Dermis microvascular lymphatic vessel endothelial cell (primary cell): Measurements from ENCODE around the gene ROR1. TPM values are rescaled to one million over a fixed set of nuclear protein-coding genes. Genes with fewer than 3 reads are reported as not detected.

ENCODE experiments used
- DNase-seq, 2 donors: peaks; one replicate each; pipeline versions ENCODE4 v3.0.0 to v3.0.0-alpha.2; 2010; ENCODE audit warnings: low read depth in 2 of 2
- total RNA-seq: library from RNA; depleted of rRNA; stranded (reverse); fragments of >200 nt; gene quantifications from 2 replicates; pipeline ENCODE4 v1.2.1, GENCODE V29; 2014

The ROR1 gene
- total RNA-seq, 1 donor from 2014 or later, result 0.26 TPM

DNA sequence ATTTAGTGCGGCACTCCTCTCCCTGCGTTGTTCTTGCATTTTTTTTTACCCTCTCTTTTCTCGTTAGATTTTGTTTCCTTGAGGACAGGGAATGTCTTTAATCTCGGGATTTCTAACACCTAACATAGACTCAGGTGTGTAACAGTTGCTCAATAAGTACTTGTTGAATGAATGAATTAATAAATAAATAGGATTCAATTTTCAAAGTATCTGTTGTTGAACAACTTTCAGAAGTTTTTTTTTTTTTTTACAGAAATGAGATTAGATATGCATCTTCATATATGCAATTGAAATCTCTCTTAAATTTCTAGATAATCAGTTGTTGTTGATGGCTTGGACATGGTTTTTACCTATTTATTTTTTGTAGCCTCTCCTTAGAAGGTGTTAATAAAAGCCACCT lies 83.1 kb downstream of the ROR1 start:
- DNase-seq, result no peak

DNA sequence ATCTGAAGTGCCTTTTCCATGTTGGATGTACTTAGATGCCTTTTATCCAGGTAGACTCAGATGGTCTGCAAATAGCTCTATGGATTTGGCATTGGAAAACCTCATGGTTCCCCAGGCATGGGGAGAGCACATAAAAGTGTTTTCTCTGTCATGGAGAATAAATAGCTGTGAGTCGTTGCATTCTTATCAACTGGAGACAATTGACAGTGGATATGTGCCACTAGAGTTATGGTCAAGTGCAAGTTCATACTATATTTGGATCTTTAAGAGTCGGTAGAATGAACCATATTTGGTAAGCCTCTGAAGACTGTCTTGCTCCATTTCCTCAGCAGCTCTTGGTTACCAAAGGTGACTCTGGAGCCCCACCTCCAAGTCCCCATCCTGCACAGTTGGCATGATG lies 83.7 kb downstream of the ROR1 start:
- no peak for DNase-seq

DNA sequence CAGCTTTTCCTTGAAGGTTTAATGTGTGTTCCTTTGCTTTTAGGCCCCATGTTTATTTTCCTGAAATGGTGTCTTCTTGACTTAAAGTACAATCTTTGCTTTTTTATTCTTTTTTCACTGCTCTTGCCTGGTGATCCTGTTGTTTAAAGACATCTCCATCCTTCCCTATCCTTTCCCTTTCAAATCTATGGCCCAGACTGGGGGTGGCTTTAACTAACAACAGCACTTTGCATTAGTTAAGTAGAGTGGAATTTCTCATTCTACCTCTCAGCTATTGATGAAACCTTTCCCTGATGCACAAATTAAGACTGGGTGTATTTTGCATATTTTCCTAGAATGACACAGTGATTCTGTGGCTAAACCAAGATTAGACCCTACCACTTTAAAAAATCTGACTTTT lies 84.3 kb downstream of the ROR1 start:
- no peak for DNase-seq

DNA sequence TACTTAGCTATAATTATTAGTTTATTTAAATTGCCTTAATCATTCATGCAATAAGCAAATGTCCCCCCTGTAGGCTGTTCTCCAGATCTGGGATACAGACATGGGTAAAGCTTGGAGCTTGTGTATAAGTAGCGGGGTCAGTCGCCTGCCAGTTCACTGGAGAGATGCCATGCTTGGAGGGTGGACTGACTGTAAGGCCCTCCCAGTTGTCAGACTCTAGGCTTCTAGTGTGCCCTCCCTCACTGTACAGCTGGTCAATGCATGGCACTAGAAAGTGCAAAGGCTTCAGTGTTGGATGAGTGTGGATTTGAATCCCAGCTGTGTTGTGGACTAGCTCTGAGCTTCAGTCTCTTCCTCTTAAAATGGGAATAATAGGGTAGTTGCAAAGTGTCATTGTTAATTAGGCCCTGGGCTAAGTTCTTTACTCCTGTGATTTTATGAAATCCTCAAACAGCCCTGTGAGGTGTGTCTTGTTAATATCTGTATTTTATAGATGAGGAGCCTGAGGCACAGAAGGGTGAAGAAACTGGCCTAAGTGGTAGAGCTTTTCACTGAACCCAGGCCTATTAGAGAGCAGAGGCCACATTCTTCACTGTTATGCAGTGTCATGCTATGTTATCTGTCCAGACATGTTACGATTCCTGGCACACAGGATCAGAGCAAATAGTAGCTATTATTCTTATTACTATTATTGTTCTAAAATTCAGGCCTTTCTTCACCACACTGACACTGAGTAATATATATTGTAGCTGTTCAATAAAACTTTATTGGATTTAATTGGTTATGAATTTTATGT lies 85.9 kb downstream of the ROR1 start:
- DNase-seq, result no peak

DNA sequence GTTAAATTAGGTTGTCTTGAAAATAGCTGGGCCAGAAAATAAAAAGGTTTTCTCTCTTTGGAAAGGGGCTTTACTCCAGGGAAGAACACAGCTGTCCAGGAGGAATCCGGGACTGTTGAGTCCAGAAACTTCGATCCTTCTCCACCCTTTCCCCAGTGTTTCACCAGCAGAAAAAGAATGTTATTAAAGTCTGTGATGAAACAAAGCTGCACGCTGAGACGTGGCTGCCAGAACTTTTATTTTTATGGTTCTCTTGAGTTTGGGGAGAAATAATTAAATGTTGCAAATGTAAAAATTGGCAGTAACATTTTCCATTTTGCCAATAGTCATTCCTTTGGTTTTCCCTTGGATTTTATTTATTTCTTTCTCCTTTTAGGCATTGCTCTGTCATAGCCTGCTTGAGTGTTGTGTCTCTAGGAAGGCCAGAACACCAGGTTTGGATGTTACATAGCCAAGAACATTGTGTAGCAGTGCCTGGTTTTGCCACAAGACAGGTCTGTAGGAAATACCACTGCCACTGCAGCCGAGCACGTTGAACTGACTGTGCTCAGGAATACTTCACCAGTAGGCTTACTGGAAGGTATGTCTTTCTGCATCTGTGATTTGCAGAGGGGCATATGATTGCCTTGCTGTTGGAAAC lies 87.4 kb downstream of the ROR1 start:
- DNase-seq, result no peak

DNA sequence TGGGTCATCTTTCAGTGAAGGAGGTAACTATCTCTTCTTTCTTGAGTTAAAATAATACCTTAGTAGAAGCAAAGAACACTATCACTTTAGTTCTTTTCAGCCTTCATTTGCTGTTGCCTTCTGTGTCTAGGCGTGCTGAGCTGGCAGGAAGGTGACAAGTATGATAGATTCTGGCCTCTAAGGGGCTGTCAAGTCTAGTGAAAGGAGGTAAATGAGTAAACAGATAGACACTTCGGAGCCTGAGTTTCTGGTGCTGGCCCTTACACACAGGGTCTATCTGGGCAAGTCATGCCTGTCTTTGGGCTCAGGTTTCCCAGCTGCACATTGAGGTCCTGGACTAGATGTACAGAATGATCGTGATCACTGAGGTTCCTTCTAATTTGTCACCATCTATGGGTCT lies 89.3 kb downstream of the ROR1 start:
- no peak for DNase-seq

DNA sequence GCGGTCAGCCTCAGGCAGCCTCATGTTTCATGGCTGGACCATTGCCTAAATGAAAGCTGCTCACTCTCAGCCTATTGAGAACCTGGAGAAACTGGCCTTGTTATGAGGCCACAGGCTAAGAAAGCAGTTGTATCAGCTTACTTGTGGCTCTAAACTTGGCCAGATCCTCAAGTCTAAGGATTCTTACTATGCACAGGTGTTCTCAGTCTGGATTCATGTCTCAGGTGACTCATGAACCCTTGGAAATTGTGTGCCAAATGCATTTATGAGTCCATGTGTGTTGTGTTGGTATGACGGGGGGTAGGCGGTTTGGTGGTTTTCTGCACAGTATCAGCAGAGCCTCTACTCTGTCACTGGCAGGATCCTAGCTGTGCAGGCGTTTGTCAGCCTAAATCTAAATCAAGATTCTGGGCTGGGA lies 90.4 kb downstream of the ROR1 start:
- DNase-seq, result no peak

DNA sequence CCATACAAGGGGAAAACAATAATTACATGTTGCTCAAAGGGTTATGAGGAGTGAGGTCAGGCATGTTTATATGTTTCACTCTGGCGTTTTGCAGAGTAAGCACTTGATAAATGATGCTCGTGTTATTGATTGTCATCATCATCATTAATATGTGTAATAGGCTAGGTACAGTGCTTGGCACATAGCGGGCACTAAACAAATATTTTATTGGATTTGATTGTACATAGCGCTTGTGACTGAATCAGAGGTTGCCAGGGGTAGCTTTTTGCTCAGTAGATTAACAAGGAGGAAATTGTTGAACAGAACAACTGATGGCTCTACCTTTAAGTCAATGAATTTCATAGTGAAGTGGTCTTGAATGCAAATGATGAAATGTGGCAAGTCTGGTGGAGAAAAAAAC lies 91.7 kb downstream of the ROR1 start:
- no peak for DNase-seq

DNA sequence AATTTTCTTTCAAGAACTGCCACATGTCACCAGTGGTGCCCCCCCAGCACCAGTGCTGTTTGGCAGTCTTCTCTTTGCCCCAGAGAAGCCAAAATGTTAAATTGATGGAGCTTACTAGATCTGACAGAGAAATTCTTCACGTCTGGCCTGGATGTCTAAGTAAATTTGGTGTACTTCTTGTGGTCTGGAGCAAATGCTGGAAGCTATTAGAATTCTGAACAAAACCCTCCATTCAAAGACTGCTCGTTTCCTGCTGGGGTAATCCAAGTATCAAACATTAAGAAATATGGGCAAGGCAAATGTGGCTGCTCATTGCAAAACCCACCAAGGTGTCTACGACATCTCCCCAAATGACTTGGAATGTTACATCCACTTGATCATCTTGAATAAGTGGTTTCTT lies 92.3 kb downstream of the ROR1 start:
- DNase-seq, result no peak

DNA sequence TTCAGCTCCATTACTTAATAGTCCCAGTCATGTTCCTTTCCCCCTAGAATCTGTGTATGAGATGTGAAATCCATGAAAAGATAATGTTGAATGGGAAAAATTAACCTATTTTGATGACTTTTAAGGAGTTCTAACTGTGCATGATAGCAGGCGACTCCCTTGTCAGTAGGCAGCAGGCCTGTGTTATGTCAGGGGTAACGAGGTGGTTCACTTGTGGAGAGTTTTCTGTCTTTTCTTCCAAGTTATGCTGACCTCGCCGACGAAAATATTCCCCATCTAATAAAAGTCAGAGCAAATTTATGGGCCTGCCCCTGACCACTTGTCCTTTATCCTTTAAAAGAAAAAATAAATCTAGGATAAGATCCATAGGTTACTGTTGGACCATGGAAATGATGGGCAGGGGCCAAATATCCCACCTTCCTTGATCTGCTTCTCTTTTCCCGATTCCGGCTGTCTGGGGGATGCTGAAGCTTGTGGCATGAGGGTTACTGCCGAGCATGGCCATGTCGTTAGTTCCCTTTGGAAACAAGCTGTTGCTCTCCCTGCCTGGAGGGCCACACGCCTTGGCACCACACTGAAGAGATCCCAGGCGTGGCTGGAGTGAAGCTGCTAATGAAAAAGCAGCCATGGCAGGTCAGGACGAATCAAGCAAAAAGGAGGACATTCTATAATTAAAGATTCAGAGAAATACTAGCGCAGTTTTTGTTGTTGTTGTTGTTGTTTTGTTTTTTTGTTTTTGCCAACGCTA lies 93.8 kb downstream of the ROR1 start:
- DNase-seq, result no peak

DNA sequence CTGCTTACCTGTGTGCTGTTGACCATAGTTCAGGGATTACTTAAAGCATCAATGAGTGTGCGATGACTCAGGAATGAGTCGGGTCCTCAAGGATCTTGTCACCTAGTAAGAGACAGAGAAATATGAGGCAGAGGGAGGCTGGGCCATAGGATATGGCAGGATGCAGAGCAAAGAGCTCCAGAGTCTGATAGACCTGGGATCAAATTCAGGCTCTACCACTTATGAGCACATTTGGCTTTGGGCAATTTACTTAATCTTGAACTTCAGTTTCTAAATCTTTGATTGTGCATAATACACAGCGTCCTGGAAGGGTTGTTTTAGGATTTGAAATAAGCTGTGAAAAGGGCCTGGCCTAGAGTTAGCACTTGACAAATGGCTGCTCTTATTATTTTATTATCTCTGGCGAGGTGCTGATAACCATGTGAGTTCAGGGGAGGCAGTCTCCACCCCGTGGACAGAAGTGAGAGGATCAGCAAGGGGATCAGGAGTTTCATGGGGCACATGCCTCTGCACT lies 94.5 kb downstream of the ROR1 start:
- peak in 1 of 2 donors; percentile 30 for DNase-seq

DNA sequence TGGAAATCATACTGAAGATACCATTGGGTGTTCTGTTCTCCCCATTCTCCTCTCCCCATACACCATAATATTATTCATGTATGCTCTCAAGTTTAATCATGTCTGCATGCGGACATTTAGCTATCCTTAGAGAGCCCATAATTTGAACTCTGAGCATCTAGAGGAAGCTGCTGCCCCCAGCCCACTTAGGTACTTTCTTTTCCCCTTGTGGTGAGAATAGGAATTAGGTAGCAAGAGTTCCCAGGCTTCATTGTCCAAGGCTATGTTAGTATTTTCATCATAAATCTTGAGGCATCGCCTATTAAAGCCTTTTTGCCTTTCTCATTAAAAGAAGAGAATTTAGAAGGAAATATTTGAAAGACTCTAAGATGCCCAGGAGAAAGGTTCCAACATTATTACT lies 96.3 kb downstream of the ROR1 start:
- no peak for DNase-seq

DNA sequence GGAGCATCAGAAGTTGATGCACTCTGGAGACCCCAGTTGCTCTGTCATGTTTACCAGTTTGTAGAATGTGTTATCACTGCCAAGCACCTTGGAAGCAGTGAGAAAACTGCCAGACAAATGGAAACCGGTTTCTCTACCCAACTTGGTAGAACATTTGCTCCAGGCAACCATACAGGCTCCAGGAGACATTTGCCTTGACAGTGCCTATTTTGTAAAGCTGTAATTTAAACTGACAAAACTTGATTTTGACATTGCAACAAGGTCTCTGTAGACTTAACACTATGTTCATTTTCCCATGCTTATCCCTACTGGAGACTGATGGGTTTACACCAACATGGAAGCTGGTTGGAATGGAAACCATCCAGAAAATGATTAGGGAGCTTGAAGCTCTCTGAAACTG lies 97.6 kb downstream of the ROR1 start:
- no peak for DNase-seq

DNA sequence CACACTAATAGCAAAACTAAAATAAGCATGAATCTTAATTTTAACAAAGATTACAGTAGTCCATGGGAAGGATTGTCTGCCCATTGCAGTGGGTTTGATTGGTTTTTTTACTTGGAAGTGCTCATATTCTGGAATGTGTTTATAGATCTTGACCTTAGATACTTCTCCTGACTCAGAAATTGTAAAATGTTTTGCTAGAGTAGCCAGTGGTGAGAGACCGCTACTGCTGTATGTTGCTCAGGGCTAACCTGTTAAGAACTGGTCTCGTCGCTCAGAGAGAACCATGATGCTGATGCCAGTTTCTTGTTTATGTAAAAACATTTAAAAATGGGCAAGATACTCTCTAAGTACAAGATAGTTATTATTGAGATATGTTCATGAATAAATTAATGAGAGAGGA lies 99.9 kb downstream of the ROR1 start:
- peak in 1 of 2 donors; percentile 36 for DNase-seq

DNA sequence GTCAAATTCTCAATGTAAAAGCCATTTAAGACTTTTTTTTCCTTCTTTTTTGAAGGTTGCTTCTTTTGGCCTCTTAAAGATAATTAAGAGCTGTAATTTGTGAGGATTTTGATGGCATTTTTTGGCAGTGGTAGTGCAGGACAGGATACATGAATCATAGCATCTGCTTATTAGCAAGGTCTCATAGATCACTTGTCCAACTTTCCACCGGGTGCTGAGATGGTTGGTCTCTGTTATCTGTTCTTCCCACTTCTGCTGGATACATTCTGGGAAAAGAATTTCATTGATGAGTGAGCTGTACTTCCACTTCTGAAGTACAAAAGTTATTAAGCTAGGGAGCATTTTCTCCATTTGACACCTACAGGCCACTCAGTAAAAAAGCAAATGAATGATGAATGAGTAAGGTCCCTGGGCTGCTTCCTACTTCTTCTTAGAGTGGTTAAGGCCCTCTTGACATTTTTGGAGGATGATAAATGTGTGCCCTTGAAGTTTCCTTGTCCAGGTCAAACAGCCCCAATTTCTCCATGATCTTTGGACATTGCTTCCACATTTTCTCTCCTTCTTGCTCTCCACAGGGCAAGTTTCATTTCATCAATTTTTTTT lies 100.6 kb downstream of the ROR1 start:
- DNase-seq, result peak in 1 of 2 donors; percentile 45

DNA sequence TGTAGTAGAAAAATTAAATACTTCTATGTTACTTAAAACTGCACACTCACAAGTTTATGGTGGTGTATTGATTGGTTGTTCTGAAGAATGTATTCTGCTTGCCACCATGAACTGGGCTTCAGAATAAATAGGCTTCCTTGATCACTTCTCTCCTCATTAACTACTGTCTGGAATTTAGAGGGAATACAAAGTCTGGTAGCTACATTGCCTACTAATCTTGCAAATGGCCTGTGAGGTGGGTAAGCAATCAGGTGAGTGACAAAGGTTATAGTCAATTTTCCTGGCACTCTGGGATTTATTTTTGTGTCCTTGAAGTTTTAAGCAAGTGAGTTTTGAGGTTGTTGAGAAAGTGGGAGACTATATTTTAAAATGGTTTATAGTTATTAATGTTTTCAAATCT lies 101.8 kb downstream of the ROR1 start:
- no peak for DNase-seq

DNA sequence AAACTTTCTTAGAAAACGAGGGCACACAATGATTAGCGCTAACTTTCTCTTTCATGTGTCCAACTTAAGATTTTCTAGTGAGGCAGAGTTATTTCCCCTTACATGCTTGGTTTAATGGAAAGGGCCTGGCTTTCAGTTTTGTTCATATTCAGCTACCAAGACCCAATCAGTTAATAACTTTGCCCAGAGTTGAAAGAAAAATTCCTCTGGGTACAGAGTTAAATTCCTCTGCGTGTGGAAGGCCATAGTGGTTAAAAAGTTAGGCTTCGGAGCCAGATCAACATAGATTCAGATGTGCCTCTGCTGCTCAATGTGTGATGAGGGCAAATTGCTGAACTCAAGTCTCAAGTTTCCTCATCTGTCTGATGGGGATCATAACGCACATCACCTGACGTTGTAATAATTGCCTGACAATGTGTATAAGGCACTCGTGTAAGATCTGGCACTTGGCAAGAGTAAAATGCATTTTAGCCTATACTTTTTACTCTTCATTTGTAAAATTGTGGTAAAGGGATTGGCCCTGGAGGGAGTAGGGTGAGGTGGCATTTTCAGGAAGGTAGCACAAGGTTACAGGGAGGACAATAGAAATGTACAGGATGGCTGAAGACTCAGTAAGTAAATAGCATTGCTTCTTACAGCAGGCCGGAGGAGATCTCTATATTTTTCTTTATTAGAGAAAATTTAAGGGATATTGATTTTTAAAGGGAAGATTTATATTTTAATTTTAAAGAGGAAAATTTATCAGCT lies 103.4 kb downstream of the ROR1 start:
- DNase-seq, result no peak

DNA sequence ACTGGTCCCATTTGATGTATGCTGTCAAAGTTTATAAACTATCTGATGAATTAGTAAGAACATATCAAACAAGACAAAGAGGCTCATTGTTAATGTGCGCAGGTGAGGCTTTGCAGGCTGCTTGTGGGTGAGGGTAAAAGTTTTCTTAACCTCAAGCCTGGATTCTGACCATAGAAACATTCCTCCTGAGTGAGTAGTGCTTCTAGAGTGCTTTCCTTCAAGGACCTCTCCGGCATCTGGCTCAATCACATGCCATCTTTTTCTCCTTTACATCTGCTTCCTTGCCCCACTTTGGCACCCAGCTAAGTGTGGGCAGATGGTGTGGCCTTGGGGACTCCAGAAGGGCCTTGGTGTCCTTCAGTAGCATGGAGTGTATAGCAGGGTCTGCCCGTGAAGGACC lies 104.0 kb downstream of the ROR1 start:
- no peak for DNase-seq

DNA sequence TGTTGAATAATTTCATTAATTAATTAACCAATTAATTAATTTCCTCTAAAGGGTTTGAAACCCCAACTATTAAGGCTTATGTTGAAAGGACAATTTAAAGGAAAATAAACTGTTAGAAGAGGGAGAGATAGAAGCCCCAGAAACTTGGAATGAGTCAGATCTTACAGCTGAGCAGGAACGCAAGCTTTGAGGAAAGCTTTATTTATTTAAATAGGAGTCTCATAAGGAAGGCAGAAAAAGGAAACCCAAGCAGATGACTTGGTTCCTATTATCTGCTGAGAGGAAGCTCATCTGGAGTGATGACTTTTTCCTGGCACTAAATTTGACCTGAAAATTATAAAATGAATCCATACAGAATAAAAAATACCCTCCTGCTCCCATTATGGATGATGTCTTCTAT lies 105.1 kb downstream of the ROR1 start:
- DNase-seq, result peak in 1 of 2 donors; percentile 25

DNA sequence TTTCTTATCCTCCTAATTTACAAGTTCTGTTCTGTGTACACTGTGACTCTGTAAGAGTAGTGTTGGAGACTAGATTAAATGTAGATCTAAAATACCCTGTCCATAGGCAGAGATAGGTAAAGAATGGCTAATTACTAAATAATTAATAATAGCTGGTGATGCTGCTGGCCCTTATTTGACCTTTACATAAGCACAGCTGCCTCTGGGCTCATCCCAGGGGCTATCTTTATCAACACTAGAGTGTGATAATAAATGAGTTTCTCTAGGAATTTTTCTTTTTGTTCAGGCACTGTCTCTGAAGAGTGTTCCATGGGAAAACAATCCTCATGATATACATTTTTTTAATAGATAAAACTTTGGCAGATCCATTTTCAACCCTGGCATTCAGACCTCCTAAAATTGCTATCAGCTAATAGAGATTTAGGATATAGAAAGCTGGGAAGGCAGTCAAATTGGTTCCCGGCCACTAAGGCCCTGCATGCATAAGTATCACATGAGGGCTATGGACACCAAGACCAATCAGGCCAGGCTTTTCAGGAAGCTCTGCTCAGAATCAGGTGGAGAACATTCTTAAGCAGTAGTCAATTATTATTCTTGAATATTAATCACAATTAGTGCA lies 107.2 kb downstream of the ROR1 start:
- no peak for DNase-seq
